KBM-7 (cell line): ENCODE measurements around the gene CPSF3.
A peak's percentile ranks its signal among the peaks of the same experiment; 100 is the strongest.

Experiments
- DNase-seq: peaks from one replicate; pipeline ENCODE4 v3.0.0-alpha.2; 2015
- in situ Hi-C: fragments of 300-500 bp; cut with MboI; formaldehyde crosslinking; loops from 2 replicates; pipeline ENCODE4 v1.14.3; 2020; ENCODE audit warnings: low sequenced_read_pairs, low pct_unique_long_range_greater_than_20kb, mixed read lengths

The CPSF3 gene

GRCh38 chr2:9423100-9423921 lies at the start of gene CPSF3, which contains the start of gene ITGB1BP1:
Gene CPSF3 (plus strand): TSS chr2:9423654. CDS start chr2:9423774, 120 bp downstream.
Gene ITGB1BP1 (minus strand): TSS chr2:9423528. CDS start chr2:9418697, 4,831 bp downstream.
- peak; percentile 98 for DNase-seq
- in situ Hi-C loops: no loop called here

GRCh38 chr2:9374071-9374730 lies 49.3 kb upstream of the CPSF3 start:
- in situ Hi-C loops: no loop called here
- no peak for DNase-seq

- no peak for DNase-seq
- in situ Hi-C loops: no loop called here
Measured at GRCh38 chr2:9375857-9376428, 47.5 kb upstream of the CPSF3 start.

GRCh38 chr2:9377461-9378097 lies 45.9 kb upstream of the CPSF3 start:
- in situ Hi-C loops: no loop called here

GRCh38 chr2:9378433-9379390 lies 44.7 kb upstream of the CPSF3 start:
- DNase-seq: no peak
- in situ Hi-C loops: no loop called here

More at GRCh38 chr2:9377461-9378097, 45.9 kb upstream of the CPSF3 start:
- no peak for DNase-seq

DNA sequence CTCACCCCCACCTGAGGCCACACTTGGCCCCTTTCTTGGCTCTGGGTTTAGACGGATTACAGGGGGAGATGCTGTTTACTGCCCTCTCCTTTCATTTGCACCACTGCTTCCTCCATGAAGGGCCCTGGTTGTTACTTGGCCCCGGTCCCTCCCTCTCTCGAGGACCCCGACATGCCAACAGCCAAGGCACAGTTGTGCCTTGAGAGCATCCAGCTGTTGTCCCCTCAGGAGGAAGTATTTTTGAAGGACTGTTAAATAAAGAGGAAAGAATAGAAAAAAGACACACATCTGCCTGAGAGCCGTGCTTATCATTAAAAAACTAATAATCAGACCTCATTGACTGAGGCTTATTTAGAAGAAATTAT lies 44.1 kb upstream of the CPSF3 start:
- in situ Hi-C loops: no loop called here
- DNase-seq: no peak

DNA sequence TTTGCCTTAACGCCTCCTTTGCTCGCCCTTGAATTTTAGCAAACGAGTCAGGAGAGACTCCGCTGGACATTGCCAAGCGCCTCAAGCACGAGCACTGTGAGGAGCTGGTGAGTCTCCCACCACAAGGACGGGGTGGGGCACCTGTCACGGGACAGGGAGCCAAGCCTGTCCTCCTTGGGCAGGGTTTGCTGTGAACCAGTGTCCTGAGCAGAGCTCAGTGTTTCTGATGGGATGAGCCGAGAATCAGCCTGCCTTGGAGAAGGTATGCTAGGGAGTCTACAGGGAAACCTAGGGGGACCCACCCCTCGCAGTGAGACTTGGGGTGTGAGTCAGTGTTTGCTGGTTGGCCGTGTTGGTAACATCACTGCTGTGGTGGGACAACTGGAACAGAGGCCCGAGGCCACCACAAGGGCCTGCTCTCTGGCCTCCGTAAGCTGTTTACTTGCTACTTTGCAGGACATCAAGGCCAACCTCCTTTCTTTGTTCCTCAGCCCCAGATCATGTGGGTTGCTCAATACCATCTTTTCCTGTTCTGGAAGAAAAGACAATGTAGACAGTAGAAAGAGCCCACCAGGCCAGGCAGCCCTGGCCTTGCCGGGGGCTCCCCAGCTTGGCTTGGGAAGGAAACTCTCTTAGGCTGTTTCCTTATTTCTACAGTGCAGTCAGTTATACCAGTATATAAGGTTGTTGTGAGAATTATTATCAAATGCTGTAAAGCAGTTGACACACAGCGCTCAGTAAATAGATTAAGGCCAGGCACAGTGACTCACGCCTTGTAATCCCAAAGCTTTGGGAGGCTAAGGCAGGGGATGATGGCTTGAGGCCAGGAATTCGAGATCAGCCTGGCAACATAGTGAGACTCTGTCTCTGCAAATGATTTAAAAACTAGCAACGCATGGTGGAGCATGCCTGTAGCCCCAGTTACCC lies 42.5 kb upstream of the CPSF3 start:
- in situ Hi-C loops: no loop called here
- DNase-seq: no peak

DNA sequence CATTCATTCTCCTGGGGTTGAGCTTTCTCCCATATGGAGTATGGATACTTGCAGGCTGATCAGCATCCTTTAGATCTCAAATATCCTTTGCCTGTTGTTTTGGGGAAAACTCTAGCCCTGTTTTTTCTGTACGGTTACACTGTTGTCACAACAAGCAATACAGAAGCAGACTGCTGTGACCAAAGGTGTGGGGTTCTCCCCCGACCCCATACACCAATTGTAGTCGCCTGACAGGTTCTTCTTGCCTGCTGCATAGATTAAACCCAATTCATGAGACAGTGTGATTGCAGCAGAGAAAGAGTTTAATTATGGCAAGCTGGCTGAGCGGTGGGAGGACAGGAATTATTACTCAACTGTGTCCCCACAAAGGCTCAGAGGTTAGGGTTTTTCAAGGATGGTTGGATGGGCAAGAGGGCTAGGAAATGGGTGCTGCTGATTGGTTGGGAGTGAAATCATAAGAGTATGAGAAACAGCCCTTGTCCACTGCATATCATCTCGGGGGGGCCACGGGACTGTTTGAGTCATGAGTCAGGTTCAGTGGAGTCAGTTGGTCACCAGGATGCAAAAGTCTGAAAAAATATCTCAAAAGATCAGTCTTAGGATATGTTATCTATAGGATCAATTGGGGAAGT lies 40.7 kb upstream of the CPSF3 start:
- in situ Hi-C loops: no loop called here
- no peak for DNase-seq

DNA sequence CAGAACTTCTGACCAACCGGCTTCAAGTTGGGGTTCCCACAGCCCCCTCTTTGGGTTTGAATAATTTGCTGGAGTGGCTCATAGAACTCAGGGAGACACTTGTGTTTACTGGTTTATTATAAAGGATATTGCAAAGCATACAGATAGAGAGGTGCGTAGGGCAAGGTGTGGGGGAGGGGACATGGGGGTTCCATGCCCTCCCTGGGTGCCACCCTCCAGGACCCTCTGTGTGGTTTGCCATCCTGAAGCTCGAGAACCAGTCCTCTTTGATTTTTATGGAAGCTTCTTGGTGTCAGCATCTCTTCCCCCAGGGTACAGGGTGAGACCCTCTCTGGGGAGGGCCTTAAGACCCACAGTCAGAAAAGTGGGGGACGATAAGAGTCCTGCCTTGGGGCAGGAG lies 38.9 kb upstream of the CPSF3 start:
- in situ Hi-C loops: no loop called here
- DNase-seq: no peak

DNA sequence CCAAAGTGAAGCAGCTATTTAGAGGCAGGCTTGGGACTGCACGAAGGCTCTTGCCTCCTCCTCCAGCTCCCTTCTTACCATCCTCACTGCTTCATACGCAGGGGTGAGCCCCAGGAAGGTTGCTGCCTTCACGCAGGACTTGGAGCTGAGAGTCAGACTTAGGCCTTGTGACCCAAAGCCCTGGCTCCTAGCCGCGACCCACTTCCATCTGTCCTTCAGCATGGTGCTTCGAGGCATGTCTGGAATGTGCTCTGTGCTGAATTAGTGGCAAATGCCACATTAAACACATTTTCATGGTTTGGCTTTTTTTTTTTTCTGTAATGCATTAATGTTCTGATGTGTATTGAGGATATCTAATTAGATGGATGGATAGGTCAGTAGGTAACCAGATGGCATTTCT lies 37.6 kb upstream of the CPSF3 start:
- in situ Hi-C loops: no loop called here
- no peak for DNase-seq

DNA sequence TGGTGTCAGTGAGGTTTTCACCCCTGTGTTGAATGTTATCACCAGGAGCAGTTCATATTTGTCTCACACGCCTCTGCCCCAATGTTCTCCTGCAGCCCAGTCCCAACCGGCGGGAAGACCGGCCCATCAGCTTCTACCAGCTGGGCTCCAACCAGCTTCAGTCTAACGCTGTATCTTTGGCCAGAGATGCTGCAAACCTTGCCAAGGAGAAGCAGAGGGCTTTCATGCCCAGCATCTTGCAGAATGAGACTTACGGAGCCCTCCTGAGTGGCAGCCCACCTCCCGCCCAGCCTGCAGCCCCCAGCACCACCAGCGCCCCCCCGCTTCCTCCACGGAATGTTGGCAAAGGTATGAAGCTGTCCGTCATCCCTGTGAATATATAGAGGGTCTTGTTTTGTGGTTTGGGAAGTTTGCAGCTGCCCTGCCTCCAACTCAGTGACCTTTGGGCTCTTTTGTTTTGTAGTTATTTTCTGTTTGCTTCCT lies 35.2 kb upstream of the CPSF3 start:
- no peak for DNase-seq
- in situ Hi-C loops: no loop called here

DNA sequence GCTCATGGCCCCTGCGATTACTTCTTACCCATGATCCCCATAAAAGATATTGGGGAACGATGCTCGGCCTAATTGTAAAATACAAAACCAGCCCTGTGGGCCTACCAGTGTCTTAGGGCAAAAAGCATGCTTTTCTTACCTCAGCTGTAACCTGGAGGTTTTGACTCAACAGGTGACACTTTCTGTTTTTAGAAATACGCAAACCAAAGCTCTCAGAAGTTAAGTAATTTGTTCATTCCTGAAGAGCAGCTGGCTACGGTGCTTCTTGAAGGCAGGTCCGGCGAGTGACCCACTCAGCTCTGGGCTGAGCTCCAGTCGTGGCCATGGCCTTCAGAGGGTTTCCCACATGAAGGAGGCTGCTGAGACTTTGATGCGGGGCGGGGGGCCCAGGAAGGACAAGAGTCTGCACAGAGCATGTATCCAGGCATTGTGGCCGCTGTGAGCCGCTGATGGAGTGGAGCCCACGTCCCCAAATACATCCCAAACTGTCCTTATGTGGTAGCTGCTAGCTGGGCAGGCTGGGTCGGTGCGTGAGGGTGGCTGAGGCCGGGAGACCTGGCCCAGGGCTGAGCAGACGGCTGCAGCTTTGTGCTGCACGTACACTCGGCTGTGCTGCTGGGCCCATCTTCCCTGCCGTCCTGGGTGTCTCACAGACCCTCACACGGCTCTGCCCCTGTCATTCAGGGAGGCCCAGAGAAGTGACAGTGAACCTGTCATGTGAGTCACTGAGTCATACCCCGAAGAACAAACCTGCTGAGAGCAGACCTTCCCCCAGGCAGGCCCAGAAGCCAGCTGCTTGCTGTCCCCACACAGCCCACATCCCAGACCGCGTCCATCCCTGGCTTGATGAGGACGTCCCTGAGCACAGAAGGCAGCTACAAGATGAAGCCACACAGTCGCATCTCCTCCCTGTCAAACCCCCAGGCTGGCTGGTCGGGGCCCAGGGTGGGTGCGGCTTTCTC lies 34.2 kb upstream of the CPSF3 start:
- no peak for DNase-seq
- in situ Hi-C loops: no loop called here

DNA sequence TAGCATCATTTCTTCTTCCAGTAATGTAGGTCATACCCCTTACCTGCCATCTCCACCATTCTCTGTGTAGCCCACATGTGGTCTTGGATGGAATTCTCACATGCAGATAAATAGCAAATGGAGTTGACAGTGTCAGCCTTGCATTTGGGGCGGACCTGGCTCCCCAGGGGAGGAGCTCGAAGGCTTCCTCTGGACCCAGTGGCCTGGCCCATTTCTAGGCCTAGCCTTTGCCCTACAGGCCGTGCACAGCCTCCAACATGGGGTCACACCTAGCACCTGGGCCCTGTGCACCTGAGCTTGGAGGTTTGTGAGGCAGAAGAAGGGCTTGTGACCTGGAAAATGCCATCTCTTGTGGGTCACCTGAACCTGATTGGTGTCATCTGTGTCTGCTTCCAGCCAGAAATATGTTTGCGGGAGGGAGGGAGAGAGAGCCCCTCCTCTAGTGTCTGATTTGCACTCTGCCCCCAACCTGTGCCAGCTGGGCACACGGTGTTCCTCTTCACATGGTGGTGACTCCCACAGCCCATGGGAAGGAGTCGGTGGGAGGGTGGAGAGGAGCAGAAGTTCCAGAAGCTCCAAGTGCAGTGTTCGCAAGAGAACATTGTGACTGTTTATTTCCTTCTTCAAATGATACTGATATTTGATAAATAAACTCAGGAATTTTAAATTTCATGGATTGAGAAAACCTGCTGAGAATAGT lies 33.2 kb upstream of the CPSF3 start:
- DNase-seq: no peak
- in situ Hi-C loops: no loop called here

DNA sequence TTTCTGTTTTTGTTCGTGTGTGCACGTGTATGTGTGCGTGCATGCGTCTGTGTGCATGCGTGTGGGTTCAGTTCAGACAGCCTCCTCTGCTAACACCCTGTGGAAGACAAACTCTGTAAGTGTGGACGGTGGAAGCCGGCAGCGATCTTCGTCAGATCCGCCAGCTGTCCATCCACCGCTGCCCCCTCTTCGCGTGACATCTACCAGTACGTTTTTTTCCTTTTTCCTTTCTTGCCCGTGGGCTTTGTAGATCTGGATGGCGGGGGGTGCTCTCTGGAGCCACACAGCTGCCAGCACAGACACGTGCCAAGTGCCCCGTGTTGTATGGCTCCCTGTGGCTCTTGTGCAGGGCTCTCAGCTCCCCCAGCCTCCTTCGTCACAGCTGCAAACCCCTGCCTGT lies 32.5 kb upstream of the CPSF3 start:
- in situ Hi-C loops: no loop called here

GRCh38 chr2:9391961-9392720 lies 31.3 kb upstream of the CPSF3 start:
- in situ Hi-C loops: no loop called here
- DNase-seq: no peak

More for the DNA sequence above, 32.5 kb upstream of the CPSF3 start:
- DNase-seq: no peak
